ENCODE measurements around the gene APBA3.

APBA3 gene

GRCh38 chr19:3712663-3713611 lies 48.6 kb downstream of the APBA3 start:
- H3K4me3 ChIP-seq (ENCODE audit: low read depth, low read length) = no peak overlapping the region
- H3K36me3 ChIP-seq (ENCODE audit: control insufficient read depth in 2 of 2, insufficient read depth in 1 of 2, low read length in 2 of 2) = no peaks in the 10 kb centered on the region
- CTCF ChIA-PET = interaction anchor here (0.6 to 1.0 kb wide), 3 partner anchors 11 to 50 kb away, joined by 3 read pairs; partner anchors contain the start of genes MRPL54 and PIP5K1C
- POLR2A ChIA-PET = interaction anchor here (1.0 kb wide), 1 partner anchor 14 kb away, joined by 3 read pairs; no protein-coding TSS in a partner anchor
- peaks cover 4% of the 10 kb centered on the region; the same call in 1 of the 2 replicates for H3K4me1 ChIP-seq (ENCODE audit: control insufficient read depth, insufficient read depth, low read length)
- no peaks in the 10 kb centered on the region for H3K9me3 ChIP-seq (ENCODE audit: control insufficient read depth, insufficient read depth, low read depth, low read length)
- H3K27ac ChIP-seq (ENCODE audit: extremely low read depth, low read depth, low read length) = no peak overlapping the region
- TF ChIP-seq, protein P1, sequence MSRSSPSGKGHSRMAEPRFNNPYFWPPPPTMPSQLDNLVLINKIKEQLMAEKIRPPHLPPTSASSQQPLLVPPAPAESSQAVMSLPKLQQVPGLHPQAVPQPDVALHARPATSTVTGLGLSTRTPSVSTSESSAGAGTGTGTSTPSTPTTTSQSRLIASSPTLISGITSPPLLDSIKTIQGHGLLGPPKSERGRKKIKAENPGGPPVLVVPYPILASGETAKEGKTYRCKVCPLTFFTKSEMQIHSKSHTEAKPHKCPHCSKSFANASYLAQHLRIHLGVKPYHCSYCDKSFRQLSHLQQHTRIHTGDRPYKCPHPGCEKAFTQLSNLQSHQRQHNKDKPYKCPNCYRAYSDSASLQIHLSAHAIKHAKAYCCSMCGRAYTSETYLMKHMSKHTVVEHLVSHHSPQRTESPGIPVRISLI (tag by site-specific recombination; IDR thresholded peaks at IDR 0.05) = no peak
- peak; percentile 61 for TF ChIP-seq ZBTB8A (tag by site-specific recombination; IDR thresholded peaks at IDR 0.05)
- TF ChIP-seq ZNF449 (tag by site-specific recombination; IDR thresholded peaks at IDR 0.05) = no peak
- TF ChIP-seq ZNF133 (tag by site-specific recombination; IDR thresholded peaks at IDR 0.05) = no peak
- no peak for TF ChIP-seq FEZF1 (tag by site-specific recombination; IDR thresholded peaks at IDR 0.05)
- no peak for TF ChIP-seq ZSCAN5A (tag by site-specific recombination; IDR thresholded peaks at IDR 0.05)
- 0 out of 2 replicates have a peak, but pooled peaks have one; percentile 20 for TF ChIP-seq PATZ1 (tag by site-specific recombination; IDR thresholded peaks at IDR 0.05)
- peak; percentile 82 for TF ChIP-seq GLIS1 (tag by site-specific recombination; IDR thresholded peaks at IDR 0.05)
- TF ChIP-seq ZNF350 (tag by site-specific recombination; IDR thresholded peaks at IDR 0.05) = no peak
- TF ChIP-seq, protein P2, sequence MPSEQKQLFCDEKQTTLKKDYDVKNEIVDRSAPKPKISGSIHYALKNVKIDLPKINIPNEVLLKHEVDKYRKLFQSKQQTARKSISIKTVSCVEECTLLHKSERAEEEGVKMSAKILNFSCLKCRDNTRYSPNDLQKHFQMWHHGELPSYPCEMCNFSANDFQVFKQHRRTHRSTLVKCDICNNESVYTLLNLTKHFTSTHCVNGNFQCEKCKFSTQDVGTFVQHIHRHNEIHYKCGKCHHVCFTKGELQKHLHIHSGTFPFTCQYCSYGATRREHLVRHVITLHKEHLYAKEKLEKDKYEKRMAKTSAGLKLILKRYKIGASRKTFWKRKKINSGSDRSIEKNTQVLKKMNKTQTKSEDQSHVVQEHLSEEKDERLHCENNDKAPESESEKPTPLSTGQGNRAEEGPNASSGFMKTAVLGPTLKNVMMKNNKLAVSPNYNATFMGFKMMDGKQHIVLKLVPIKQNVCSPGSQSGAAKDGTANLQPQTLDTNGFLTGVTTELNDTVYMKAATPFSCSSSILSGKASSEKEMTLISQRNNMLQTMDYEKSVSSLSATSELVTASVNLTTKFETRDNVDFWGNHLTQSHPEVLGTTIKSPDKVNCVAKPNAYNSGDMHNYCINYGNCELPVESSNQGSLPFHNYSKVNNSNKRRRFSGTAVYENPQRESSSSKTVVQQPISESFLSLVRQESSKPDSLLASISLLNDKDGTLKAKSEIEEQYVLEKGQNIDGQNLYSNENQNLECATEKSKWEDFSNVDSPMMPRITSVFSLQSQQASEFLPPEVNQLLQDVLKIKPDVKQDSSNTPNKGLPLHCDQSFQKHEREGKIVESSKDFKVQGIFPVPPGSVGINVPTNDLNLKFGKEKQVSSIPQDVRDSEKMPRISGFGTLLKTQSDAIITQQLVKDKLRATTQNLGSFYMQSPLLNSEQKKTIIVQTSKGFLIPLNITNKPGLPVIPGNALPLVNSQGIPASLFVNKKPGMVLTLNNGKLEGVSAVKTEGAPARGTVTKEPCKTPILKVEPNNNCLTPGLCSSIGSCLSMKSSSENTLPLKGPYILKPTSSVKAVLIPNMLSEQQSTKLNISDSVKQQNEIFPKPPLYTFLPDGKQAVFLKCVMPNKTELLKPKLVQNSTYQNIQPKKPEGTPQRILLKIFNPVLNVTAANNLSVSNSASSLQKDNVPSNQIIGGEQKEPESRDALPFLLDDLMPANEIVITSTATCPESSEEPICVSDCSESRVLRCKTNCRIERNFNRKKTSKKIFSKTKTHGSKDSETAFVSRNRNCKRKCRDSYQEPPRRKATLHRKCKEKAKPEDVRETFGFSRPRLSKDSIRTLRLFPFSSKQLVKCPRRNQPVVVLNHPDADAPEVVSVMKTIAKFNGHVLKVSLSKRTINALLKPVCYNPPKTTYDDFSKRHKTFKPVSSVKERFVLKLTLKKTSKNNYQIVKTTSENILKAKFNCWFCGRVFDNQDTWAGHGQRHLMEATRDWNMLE (tag by site-specific recombination; conservative IDR thresholded peaks at IDR 0.05; ENCODE audit: low read depth) = no peak
- no peak for TF ChIP-seq ZNF530 (tag by site-specific recombination; IDR thresholded peaks at IDR 0.05; ENCODE audit: low read depth)
- TF ChIP-seq ZBTB48 (tag by site-specific recombination; IDR thresholded peaks at IDR 0.05) = no peak
- TF ChIP-seq ZNF10 (tag by site-specific recombination; IDR thresholded peaks at IDR 0.05) = no peak
- no peak for TF ChIP-seq ZNF561 (tag by site-specific recombination; IDR thresholded peaks at IDR 0.05; ENCODE audit: borderline replicate concordance)
- TF ChIP-seq ZNF514 (tag by site-specific recombination; IDR thresholded peaks at IDR 0.05) = no peak
- TF ChIP-seq, protein P3, sequence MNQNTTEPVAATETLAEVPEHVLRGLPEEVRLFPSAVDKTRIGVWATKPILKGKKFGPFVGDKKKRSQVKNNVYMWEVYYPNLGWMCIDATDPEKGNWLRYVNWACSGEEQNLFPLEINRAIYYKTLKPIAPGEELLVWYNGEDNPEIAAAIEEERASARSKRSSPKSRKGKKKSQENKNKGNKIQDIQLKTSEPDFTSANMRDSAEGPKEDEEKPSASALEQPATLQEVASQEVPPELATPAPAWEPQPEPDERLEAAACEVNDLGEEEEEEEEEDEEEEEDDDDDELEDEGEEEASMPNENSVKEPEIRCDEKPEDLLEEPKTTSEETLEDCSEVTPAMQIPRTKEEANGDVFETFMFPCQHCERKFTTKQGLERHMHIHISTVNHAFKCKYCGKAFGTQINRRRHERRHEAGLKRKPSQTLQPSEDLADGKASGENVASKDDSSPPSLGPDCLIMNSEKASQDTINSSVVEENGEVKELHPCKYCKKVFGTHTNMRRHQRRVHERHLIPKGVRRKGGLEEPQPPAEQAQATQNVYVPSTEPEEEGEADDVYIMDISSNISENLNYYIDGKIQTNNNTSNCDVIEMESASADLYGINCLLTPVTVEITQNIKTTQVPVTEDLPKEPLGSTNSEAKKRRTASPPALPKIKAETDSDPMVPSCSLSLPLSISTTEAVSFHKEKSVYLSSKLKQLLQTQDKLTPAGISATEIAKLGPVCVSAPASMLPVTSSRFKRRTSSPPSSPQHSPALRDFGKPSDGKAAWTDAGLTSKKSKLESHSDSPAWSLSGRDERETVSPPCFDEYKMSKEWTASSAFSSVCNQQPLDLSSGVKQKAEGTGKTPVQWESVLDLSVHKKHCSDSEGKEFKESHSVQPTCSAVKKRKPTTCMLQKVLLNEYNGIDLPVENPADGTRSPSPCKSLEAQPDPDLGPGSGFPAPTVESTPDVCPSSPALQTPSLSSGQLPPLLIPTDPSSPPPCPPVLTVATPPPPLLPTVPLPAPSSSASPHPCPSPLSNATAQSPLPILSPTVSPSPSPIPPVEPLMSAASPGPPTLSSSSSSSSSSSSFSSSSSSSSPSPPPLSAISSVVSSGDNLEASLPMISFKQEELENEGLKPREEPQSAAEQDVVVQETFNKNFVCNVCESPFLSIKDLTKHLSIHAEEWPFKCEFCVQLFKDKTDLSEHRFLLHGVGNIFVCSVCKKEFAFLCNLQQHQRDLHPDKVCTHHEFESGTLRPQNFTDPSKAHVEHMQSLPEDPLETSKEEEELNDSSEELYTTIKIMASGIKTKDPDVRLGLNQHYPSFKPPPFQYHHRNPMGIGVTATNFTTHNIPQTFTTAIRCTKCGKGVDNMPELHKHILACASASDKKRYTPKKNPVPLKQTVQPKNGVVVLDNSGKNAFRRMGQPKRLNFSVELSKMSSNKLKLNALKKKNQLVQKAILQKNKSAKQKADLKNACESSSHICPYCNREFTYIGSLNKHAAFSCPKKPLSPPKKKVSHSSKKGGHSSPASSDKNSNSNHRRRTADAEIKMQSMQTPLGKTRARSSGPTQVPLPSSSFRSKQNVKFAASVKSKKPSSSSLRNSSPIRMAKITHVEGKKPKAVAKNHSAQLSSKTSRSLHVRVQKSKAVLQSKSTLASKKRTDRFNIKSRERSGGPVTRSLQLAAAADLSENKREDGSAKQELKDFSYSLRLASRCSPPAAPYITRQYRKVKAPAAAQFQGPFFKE (tag by site-specific recombination; IDR thresholded peaks at IDR 0.05; ENCODE audit: borderline replicate concordance) = no peak
- TF ChIP-seq KLF1 (tag by site-specific recombination; IDR thresholded peaks at IDR 0.05) = 0 out of 2 replicates have a peak, but pooled peaks have one; percentile 33
- TF ChIP-seq ZNF585B (tag by site-specific recombination; IDR thresholded peaks at IDR 0.05) = no peak

All from HEK293 (cell line).